Measurements from ENCODE around the gene MAD1L1. TPM values are rescaled to one million over a fixed set of nuclear protein-coding genes. Genes with fewer than 3 reads are reported as not detected.

Gene MAD1L1
- total RNA-seq, 2 experiments from 2014 or later: 58.3 to 65.3 TPM

- Histone ChIP-seq H3K9me2 (ENCODE audit: insufficient read depth, low read length) (no peaks in the 10 kb centered on the region), H3K4me1 (ENCODE audit: insufficient read depth, low read length, poor library complexity, severe bottlenecking) (no peaks in the 10 kb centered on the region), H3K27ac (ENCODE audit: low read depth, low read length, poor library complexity, severe bottlenecking) (no peak overlapping the region), H4K20me1 (ENCODE audit: insufficient read depth, low read length) (no peaks in the 10 kb centered on the region), H2AFZ (ENCODE audit: low read length) (no peak overlapping the region), H3K36me3 (ENCODE audit: insufficient read depth, low read length) (no peaks in the 10 kb centered on the region), H3K79me2 (ENCODE audit: insufficient read depth, low read depth, low read length) (no peaks in the 10 kb centered on the region), H3K9me3 (ENCODE audit: low read length) (no peaks in the 10 kb centered on the region), H3K4me3 (ENCODE audit: low read depth, low read length, poor library complexity, severe bottlenecking) (no peak overlapping the region), H3K4me2 (ENCODE audit: low read length) (no peak overlapping the region)
- no TSS peak for BruUV-seq (replicated peaks)
- intact Hi-C loops (cut with micrococcal nuclease; ENCODE audit: unreplicated experiment): no loop called here
- ChIA-PET CTCF (ENCODE audit: unreplicated experiment) (no interaction called here), POLR2A (interaction anchor here (0.6 kb wide), 1 partner anchor 117 kb away, joined by 3 read pairs; no protein-coding TSS in a partner anchor)
- TF ChIP-seq EZH2phosphoT487 (IDR thresholded peaks at IDR 0.05; ENCODE audit: borderline replicate concordance, low read depth, low read length) (no peak), CTCF (conservative IDR thresholded peaks at IDR 0.05; ENCODE audit: low read length) (no peak)
- no peak for DNase-seq (ENCODE audit: low spot score)
Observed at GRCh38 chr7:1823376-1824150, 409.2 kb downstream of the MAD1L1 start.

DNA sequence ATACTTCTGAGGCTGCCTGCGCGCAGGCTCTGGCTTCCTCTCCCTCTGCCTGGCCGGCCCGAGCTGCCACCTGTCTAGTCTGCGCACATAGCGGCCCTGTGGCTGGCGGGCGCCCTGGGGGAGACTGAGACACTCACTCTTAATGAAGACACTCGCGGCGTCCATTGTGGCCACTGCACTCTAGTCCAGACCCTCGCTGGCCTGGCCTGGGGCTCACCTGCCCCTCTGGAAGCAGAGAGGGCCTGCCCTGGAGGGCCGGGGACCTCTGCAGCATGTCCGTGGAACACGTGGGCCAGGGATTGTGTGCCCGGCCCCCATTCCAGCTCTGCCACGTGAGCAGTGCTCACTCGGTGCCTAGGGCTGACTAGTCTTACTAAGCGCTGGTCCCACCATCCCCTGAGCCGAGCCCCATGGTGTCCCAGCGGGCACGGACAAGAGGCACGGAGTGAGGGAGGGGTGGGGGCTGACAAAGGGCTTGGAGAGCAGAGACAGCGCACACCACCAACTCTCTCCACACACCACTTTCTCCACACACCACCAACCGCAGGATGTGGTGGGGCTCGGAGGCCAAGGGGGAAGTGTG lies 413.4 kb downstream of the MAD1L1 start:
- intact Hi-C loops (cut with micrococcal nuclease; ENCODE audit: unreplicated experiment): no loop called here
- no peak overlapping the region for H2AFZ ChIP-seq (ENCODE audit: low read length)
- H3K79me2 ChIP-seq (ENCODE audit: insufficient read depth, low read depth, low read length): no peaks in the 10 kb centered on the region
- H3K36me3 ChIP-seq (ENCODE audit: insufficient read depth, low read length): no peaks in the 10 kb centered on the region
- H3K4me3 ChIP-seq (ENCODE audit: low read depth, low read length, poor library complexity, severe bottlenecking): no peak overlapping the region
- no peaks in the 10 kb centered on the region for H4K20me1 ChIP-seq (ENCODE audit: insufficient read depth, low read length)
- no TSS peak for BruUV-seq (replicated peaks)
- DNase-seq (ENCODE audit: low spot score): no peak
- POLR2A ChIA-PET: no interaction called here
- H3K4me2 ChIP-seq (ENCODE audit: low read length): no peak overlapping the region
- H3K27ac ChIP-seq (ENCODE audit: low read depth, low read length, poor library complexity, severe bottlenecking): no peak overlapping the region
- CTCF ChIA-PET (ENCODE audit: unreplicated experiment): no interaction called here
- H3K9me2 ChIP-seq (ENCODE audit: insufficient read depth, low read length): no peaks in the 10 kb centered on the region
- no peak for TF ChIP-seq CTCF (conservative IDR thresholded peaks at IDR 0.05; ENCODE audit: low read length)
- TF ChIP-seq EZH2phosphoT487 (IDR thresholded peaks at IDR 0.05; ENCODE audit: borderline replicate concordance, low read depth, low read length): no peak
- no peaks in the 10 kb centered on the region for H3K9me3 ChIP-seq (ENCODE audit: low read length)
- H3K4me1 ChIP-seq (ENCODE audit: insufficient read depth, low read length, poor library complexity, severe bottlenecking): no peaks in the 10 kb centered on the region

Data from OCI-LY7 (cell line).